Measurements from ENCODE around the gene CDPF1.

- TF ChIP-seq AFF4 (CRISPR knock-in tag; IDR thresholded peaks at IDR 0.05) (no peak), CTCF (CRISPR knock-in tag; IDR thresholded peaks at IDR 0.05) (no peak), POLR2A (IDR thresholded peaks at IDR 0.05; ENCODE audit: insufficient read depth in 1 of 2, low read depth in 2 of 2, low read length in 2 of 2) (no peak), ZNF30 (CRISPR knock-in tag; IDR thresholded peaks at IDR 0.05) (no peak), MAX (IDR thresholded peaks at IDR 0.05) (no peak), E2F5 (CRISPR knock-in tag; conservative IDR thresholded peaks at IDR 0.05) (no peak), RFXANK (CRISPR knock-in tag; IDR thresholded peaks at IDR 0.05) (no peak), LBX2 (CRISPR knock-in tag; IDR thresholded peaks at IDR 0.05; ENCODE audit: borderline replicate concordance) (no peak), ATAD3A (CRISPR knock-in tag; IDR thresholded peaks at IDR 0.05) (no peak), ZNF850 (CRISPR knock-in tag; conservative IDR thresholded peaks at IDR 0.05) (no peak), SUZ12 (IDR thresholded peaks at IDR 0.05; ENCODE audit: low read depth, low read length) (no peak), HMG20A (CRISPR knock-in tag; IDR thresholded peaks at IDR 0.05; ENCODE audit: borderline replicate concordance) (no peak)
Measured at GRCh38 chr22:46287873-46288751, 38.0 kb upstream of the CDPF1 start.

Measured in HepG2 (cell line).